Mesodermal cell (in vitro differentiated cells): ENCODE results near the gene ORC6.

Source experiments
- H3K27ac ChIP-seq: 2 replicates; pipeline ENCODE4 v1.7.0; 2013; ENCODE audit warnings: mild to moderate bottlenecking, low read depth, low read length, moderate library complexity; ENCODE audit not compliant: severe bottlenecking
- H3K36me3 ChIP-seq: 2 replicates; pipeline ENCODE4 v1.7.1; 2013; ENCODE audit warnings: mild to moderate bottlenecking, low read length, moderate library complexity; ENCODE audit not compliant: control insufficient read depth, insufficient read depth
- H3K4me1 ChIP-seq: one replicate; pipeline ENCODE4 v1.7.1; 2013; ENCODE audit warnings: mild to moderate bottlenecking, low read length; ENCODE audit not compliant: insufficient read depth, control insufficient read depth, poor library complexity, severe bottlenecking
- H3K4me3 ChIP-seq: 2 replicates; pipeline ENCODE4 v1.7.0; 2013; ENCODE audit warnings: low read length, control low read depth, mild to moderate bottlenecking; ENCODE audit not compliant: insufficient read depth, poor library complexity, severe bottlenecking; ENCODE audit errors: extremely low read depth
- H3K9me3 ChIP-seq: 2 replicates; pipeline ENCODE4 v1.7.1; 2013; ENCODE audit warnings: mild to moderate bottlenecking, low read length, moderate library complexity; ENCODE audit not compliant: control insufficient read depth
- WGBS, 2 experiments: methylation state at CpG; one replicate each; pipeline ENCODE4 v1.1.5; 2013; ENCODE audit warnings: missing lambda C conversion rate in 2 of 2; ENCODE audit not compliant: insufficient coverage in 2 of 2; 5-methylcytosine and 5-hydroxymethylcytosine counted together

Gene ORC6

DNA sequence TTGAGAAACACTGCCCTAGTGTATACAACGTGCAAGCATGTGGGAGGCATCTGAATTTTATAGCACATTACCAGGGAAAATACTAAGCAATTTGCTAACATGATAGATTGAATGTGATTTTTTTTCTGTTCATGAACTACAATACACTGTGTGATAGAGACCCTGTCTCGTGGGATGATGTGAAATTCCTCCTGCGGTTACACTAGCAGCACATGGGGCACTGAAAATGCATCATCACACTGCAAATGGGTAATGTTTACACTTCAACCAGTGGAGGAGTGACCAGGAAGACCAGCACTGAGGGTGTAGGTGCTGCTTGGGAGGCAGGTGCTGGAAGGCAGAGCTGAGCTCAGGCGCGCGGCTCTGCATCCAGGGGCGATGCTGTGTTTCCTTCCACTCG, 28.8 kb downstream of the ORC6 start:
- no peak overlapping the region for H3K27ac ChIP-seq
- H3K9me3 ChIP-seq: peaks cover 5% of the 10 kb centered on the region
- no peaks in the 10 kb centered on the region for H3K4me1 ChIP-seq
- 95 to 97% methylated on average over 6 to 8 of the region's 8 CpGs for WGBS, 2 experiments
- H3K36me3 ChIP-seq: no peaks in the 10 kb centered on the region
- no peak overlapping the region for H3K4me3 ChIP-seq

DNA sequence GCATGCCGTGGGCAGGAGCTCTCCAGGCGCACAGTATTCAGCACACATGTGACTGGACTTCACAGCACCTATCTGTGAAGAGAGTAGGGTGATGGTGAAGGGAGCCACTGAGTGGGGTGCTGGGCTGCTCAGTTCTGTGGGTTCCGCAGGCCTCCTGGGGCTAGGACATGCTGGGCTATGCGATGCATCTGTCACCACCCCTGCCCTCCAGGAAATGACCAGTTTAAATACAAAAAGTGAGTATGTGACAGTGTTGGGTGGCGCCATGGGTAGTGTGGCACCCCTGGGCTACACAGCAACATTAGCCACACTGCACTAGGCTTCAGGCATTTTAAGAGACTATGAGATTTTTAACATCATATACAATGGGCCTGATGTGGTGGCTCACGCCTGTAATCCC, 30.1 kb downstream of the ORC6 start:
- H3K4me3 ChIP-seq: no peak overlapping the region
- no peaks in the 10 kb centered on the region for H3K4me1 ChIP-seq
- H3K9me3 ChIP-seq: peaks cover 5% of the 10 kb centered on the region
- H3K27ac ChIP-seq: no peak overlapping the region
- 100% methylated on average over 1 to 4 of the region's 6 CpGs for WGBS, 2 experiments
- H3K36me3 ChIP-seq: no peaks in the 10 kb centered on the region

DNA sequence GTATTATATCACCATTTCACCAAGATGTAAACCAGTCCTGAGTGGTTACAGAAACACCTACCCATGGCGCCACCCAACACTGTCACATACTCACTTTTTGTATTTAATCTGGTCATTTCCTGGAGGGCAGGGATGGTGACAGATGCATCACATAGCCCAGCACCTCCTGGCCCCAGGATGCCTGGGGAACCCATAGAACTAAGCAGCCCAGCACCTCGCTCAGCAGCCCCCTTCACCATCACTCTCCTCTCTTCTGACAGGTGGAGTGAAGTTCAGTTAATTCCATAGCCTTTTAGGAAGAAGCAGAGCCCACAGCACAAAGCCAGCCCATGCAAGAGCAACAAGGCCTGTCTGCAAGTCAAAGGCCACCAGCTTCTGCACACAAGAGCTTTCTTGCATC, 31.2 kb downstream of the ORC6 start:
- Histone ChIP-seq H3K27ac (no peak overlapping the region), H3K4me3 (no peak overlapping the region), H3K4me1 (no peaks in the 10 kb centered on the region), H3K36me3 (no peaks in the 10 kb centered on the region), H3K9me3 (peaks cover under 1% of the 10 kb centered on the region)
- WGBS, 2 experiments: 100% methylated on average over 1 to 2 of the region's 2 CpGs

DNA sequence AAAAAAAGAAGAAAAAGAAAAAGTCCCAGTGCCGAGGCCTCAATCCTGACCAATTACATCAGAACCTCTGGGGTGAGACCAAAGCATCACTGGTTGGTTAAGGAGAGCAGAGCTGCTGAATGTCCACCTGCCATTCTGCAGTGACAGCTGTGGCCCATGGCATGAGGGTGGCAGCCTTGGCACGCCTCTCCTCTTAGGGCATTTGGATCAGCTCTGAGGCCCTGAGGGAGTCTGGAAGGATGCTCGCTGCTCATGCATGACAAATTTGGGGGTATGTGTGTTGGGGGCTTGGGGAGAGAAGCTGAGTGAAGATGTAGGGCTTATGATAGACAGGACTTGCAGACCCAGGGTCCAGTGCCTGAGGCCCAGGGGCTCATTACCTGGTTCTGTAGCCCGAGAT, 32.4 kb downstream of the ORC6 start:
- Histone ChIP-seq H3K36me3 (no peaks in the 10 kb centered on the region), H3K27ac (no peak overlapping the region), H3K9me3 (no peaks in the 10 kb centered on the region), H3K4me1 (peaks cover 6% of the 10 kb centered on the region), H3K4me3 (no peak overlapping the region)
- WGBS, 2 experiments: 94 to 96% methylated on average over 2 to 3 of the region's 4 CpGs

DNA sequence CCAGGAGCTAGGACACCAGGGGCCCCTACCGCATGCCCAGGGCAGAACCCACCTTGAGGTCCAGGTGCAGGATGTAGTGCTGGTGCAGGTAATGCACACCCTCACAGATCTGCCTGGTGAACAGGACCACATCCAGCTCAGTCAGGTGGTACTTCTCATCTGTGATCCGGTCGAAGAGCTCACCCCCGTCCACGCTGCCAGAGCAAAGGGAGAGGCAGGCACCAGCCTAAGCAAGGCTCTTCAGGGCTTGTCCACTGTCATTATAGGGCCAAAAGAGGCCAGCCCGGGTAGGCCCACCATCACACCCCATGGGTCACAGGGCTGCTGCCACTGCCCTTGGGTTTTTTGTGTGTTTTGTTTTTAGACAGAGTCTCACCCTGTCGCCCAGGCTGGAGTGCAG, 37.7 kb downstream of the ORC6 start:
- Histone ChIP-seq H3K4me1 (peaks cover 10% of the 10 kb centered on the region), H3K36me3 (no peaks in the 10 kb centered on the region), H3K27ac (no peak overlapping the region), H3K4me3 (no peak overlapping the region), H3K9me3 (no peaks in the 10 kb centered on the region)
- WGBS, 2 experiments: 98 to 100% methylated on average over 2 to 7 of the region's 7 CpGs

DNA sequence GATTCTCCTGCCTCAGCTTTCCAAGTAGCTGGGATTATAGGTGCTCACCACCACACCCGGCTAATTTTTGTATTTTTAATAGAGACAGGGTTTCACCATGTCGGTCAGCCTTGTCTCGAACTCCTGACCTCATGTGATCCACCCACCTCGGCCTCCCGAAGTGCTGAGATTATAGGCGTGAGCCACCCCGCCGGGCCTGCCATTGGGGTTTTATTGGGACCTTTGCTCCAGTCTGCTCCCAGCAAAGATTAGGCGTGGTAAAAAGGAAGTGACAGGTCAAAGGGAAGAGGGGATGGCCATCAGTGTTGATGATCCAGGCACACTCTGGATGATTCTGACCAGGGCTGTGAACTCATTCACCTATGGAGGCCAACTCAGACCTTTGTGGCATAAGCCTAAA, 38.2 kb downstream of the ORC6 start:
- no peaks in the 10 kb centered on the region for H3K36me3 ChIP-seq
- H3K9me3 ChIP-seq: no peaks in the 10 kb centered on the region
- no peak overlapping the region for H3K27ac ChIP-seq
- H3K4me3 ChIP-seq: no peak overlapping the region
- peaks cover 10% of the 10 kb centered on the region for H3K4me1 ChIP-seq
- 94 to 99% methylated on average over 8 of the region's 9 CpGs for WGBS, 2 experiments

DNA sequence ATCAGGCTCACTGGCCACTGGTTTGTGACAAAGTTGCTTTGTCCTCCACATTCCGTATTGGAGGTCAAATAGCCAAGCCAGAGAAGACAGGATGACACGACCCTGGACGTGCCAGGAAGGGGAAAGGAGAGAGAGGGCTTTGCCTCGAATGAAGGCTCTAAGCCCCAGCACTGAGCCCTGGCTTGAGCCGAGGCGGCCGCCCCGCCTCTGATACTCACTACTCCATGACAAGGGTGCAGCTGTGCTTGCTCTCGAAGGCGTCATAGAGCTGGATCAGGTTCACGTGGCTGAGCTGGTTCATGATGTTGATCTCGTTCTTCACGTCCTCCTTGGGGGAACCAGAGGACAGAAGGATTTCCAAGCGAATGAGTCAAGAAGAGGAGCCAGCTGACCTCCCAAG, 39.3 kb downstream of the ORC6 start:
- peaks cover 10% of the 10 kb centered on the region for H3K4me1 ChIP-seq
- H3K4me3 ChIP-seq: no peak overlapping the region
- no peak overlapping the region for H3K27ac ChIP-seq
- H3K36me3 ChIP-seq: no peaks in the 10 kb centered on the region
- no peaks in the 10 kb centered on the region for H3K9me3 ChIP-seq
- WGBS, 2 experiments: 92 to 95% methylated on average over 11 to 14 of the region's 14 CpGs

DNA sequence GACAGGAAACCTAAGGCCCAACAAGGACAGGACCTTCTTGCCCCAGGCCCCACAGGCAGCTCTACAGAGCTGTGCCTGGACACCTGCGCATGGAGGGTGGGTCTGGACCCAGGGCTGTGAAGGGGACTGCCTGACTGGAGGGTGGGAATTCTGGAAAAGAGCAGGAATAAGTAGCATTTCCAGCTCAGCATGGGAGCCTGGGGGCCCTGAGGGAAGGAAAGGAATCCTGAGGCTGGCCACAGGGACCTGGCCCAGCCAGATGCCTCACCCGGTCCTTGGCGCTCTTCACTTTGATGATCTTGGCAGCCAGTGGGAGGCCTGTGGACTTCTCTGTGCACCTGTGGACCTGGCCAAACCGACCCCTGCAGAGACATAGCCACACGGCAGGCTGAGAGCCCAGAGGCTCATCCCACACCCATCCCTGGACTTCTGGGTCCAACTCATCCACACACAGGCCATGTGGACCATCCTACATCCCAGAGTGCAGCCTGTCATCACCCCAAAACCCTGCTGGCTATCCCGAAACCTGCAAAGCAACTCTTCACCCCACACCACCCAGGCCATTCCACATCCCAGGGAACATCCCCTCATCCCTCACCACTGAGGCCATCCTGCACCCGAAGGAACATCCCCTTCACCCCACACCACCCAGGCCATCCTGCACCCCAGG, 40.0 kb downstream of the ORC6 start:
- H3K9me3 ChIP-seq: no peaks in the 10 kb centered on the region
- WGBS, 2 experiments: 85 to 98% methylated on average over 7 of the region's 7 CpGs
- H3K36me3 ChIP-seq: no peaks in the 10 kb centered on the region
- H3K4me3 ChIP-seq: no peak overlapping the region
- H3K27ac ChIP-seq: no peak overlapping the region
- H3K4me1 ChIP-seq: peaks cover 10% of the 10 kb centered on the region

DNA sequence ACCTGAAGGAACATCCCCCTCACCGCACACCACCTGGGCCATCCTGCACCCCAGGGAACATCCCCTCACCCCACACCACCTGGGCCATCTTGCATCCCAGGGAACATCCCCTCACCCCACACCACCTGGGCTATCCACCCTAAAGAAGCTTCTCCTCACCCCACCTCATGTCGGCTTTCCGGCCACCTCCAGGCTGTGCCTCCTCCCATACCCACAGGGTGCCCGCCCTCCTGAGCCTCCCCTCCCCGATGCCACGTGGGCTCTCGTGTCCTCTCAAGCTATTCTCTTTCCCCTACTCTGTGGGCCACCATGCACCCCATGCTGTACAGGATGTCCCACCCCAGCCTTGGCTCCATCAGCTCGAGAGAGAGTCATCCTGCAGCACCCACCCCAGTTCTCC, 40.7 kb downstream of the ORC6 start:
- H3K4me3 ChIP-seq: no peak overlapping the region
- peaks cover 10% of the 10 kb centered on the region for H3K4me1 ChIP-seq
- no peak overlapping the region for H3K27ac ChIP-seq
- H3K9me3 ChIP-seq: no peaks in the 10 kb centered on the region
- no peaks in the 10 kb centered on the region for H3K36me3 ChIP-seq
- WGBS, 2 experiments: 86 to 99% methylated on average over 6 to 8 of the region's 8 CpGs

DNA sequence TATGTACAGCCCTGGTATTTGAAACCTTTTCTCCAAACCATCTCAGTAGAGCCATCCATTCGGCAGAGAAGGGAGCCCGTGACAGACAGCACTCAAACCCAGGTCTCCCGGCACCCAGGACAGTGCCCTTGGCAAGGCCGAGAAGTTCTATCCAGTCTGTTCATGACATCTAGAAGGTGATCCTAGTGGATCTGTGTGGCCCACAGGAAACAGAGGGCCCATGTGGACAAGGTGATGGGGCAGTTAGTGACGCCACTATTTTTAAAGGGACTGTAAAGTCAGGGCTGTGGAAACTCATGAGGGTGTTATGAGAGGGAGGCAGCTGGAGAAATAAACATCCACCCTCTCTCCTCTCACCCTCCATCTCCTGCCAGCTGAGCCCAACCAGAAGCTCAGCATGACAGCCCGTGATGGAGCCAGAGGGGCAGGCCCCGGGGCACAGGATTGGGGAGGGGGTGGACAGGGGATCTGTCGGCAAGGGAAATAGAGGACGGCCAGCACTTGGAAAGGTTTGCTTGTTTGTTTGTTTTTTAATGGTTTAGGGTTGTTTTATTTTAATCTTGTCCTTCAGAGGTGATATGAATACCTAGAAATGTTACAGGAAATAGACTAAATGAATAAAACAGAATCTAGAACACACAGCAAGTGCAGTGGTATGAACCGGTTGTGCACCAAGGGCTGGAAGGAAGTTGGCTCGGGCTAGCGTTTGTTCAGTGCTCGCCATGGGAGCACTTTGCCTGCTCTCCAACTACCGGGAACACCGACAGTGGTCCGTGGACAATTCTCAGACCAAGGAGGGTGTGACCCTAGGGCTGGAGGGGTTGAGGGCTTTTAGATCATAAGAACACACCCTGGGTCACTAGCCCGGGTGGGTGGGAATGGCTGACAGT, 41.6 kb downstream of the ORC6 start:
- H3K4me3 ChIP-seq: no peak overlapping the region
- H3K36me3 ChIP-seq: no peaks in the 10 kb centered on the region
- H3K27ac ChIP-seq: no peak overlapping the region
- WGBS, 2 experiments: 82 to 88% methylated on average over 14 to 15 of the region's 17 CpGs
- H3K4me1 ChIP-seq: peaks cover 10% of the 10 kb centered on the region
- no peaks in the 10 kb centered on the region for H3K9me3 ChIP-seq
